Ramos (cell line): ENCODE measurements around the gene MATN3.

Experiments used
- in situ Hi-C: fragments of 300-500 bp; cut with MboI; formaldehyde crosslinking; loops from one replicate; pipeline ENCODE4 v1.14.3; 2022; ENCODE audit warnings: low sequenced_read_pairs; ENCODE audit not compliant: unreplicated experiment

Gene MATN3

DNA sequence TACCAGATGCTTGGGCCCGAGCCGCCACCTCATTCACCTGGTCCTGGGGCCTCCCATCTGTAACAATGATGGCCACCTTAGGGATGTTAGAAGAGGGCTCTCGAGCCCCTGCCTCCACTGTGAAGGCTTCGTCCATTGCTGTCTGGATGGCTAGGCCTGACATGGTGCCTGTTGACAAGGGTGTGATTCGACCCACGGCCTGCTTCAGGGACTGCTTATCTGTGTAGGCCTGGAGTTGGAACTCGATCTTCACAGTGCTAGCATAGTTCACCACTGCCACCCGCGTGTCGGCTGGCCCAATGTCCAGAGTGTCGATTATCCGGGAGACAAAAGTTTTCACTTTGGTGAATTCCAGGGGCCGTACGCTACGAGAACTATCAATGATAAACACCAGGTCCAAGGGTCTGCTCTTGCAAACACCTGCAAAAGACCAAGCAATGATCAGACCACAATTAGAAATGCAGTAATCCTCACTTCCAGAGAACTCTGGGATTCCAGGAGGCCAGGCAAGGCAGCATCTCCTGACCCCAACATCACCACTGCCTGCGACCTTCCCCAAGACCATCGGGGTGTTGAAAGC, 6.5 kb downstream of the MATN3 start:
- in situ Hi-C loops: no loop called here

DNA sequence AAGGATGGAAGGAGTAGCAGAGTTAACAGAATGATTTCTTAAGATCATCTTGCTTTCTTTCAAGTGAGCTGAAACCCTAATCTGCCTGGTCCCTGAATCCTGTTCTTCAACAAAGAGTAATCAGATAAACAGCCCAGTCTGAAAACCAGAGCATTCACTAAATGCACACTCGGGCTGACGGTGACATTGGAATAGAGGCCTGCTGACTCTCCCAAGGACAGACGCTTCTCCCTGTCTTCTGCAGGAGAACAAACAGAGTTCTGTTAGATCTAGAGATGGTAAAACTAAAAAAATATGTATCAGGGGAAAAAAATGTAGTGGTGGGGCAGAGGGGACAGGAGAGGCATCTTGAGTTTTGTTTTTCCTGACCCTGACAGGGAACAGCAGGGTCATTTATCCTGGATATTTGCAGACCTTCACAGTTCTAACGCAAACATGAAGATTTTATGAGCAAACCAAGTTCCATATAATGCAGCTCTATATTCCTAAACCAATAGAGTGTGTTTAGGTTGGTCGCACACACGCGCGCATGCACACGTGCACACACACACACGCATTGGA, 7.3 kb downstream of the MATN3 start:
- in situ Hi-C loops: no loop called here

DNA sequence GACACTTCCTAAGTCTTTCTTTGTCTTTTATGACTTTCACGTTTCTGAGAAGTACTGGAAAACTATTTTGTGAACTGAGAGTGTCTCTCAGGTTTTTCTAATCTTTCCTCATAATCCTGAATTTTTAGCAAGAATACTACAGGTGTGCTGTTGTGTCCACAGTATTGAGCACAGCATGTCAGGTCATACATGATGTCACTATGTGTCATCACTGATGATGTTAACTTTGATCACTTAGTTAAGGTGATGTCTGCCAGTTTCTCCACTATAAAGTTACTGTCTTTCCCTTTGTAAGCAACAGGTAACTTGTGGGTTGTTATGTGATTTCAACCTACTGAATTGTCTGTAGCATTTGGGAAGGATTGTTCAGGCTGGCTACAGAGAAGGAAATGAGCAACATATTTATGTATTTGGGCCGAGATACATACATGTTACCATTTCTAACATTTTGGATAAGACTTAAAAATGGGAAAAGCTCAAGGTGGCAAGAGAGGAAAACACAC, 11.1 kb downstream of the MATN3 start:
- in situ Hi-C loops: no loop called here

DNA sequence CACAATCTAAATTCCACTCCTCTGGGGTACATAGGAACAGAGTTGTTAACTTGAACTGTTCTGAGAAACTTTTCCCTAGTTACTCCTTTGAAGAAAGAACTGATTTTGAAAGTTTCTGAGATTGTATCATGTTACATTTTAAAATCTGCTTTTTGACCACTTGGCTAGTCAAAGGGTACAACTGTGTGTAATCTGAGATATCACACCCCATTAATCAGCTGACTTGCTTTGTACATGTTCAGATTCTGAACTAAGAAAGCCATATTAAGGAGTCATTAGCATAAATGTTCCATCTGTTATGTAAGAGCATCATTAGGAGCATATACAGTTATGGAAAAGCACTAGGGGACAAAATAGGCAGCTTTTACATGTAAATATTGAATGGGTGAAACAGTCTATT, 18.7 kb downstream of the MATN3 start:
- in situ Hi-C loops: no loop called here

DNA sequence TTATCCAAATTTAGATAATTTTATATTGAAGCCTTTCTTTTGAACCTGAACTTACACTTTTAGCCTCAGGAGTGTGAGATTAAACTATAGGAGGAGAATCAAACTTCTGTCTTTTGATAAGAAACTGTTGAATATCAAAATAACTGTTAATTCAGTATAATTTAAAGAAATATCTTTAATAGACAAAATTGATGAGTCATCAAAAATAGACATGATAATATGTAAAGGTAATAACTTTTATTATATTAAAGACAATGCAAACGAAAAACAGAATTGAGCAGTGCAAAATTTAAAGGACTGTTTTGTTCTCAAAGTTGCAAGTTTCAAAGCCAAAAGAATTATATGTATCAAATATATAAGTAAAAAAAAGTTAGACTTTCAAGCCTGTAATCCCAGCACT, 20.6 kb downstream of the MATN3 start:
- in situ Hi-C loops: no loop called here

DNA sequence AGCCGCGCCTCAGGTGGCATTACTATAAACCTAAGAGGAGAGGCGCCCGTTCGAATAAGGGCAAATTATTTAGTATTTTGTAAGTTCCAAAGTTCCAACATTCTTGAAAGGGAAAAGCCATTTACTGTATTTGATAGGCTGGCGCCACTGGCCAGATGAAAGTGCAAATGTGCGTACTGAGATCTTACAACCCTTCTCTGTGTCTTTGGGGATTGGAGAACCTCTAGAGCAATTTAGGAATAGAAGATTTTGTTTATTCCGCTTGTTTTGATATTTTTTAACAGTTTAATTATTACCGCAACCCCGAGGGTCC, 22.1 kb downstream of the MATN3 start:
- in situ Hi-C loops: no loop called here

DNA sequence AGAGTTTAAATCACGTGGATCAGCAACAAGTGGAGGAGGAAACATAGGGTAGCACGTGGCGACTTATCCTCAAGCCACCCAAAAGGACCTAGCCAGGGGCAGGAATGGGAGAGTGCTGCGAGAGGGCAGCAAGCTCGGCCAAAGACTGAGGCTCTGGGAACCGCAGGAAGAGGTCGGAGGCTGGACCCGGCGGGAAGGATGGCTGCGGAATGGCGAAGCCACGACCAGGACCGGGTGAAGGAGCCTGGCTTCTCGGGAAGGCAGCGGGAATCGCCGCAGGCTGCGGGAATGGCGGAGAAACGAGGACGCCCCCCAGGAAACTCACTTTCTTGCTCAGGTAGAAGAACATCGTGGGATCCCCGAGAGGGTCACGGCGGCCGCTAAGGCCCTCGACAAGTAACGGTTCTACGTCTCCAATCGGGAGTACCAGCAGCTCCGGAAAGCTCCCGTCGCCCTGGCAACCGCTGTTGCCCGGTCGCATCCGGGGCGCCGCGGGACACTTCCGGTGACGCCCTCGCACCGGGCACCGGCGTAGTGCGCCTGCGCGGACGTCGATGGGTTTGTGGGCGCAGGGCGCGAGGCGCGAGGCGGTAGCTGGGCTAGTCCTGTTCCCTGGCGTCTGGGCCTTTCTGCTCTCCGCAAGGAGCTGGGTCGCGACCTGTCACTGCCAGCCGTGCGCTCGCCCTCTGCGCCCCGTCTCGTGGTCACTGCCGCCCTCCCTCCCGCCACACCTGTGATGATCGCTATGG, 22.6 kb downstream of the MATN3 start, which contains the start of gene WDR35:
TSS of gene WDR35 (minus strand) at position 439 of the 749 bp plus-strand sequence. CDS start at position 349, 90 bp downstream.
- in situ Hi-C loops: no loop called here

DNA sequence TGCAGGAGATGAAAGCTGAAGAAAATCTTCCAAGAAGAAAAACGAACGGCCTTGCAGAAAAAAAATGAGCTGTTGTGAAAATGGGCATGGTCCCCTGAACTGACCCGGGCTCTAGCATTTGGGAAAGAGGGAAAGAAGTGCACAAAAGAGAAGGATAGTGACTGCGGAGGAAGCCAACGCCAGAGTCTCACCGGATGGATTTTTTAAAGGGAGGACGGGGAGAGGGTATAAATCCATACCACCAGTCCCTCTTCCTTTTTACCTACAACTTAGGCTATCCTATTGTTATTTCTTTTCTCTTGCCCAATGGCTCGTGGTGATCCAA, 23.2 kb downstream of the MATN3 start:
- in situ Hi-C loops: no loop called here

DNA sequence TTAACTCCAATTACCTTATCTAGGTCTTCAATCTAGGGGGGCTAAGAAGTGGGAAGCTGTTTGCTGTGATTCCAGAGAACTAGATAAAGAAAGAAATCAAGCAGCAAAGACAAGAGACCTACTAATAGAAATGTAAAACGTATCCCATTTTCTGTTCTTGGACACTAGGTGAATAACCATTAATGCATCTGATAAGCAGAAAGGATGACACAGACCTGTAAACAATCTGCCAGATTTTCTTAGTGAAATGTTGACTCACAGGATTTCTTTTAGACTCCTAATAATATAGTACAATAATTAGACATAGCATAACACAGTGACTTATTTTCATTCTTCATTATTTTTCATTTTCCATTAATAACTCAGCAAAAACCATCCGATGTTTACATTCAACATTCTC, 23.9 kb downstream of the MATN3 start:
- in situ Hi-C loops: no loop called here

DNA sequence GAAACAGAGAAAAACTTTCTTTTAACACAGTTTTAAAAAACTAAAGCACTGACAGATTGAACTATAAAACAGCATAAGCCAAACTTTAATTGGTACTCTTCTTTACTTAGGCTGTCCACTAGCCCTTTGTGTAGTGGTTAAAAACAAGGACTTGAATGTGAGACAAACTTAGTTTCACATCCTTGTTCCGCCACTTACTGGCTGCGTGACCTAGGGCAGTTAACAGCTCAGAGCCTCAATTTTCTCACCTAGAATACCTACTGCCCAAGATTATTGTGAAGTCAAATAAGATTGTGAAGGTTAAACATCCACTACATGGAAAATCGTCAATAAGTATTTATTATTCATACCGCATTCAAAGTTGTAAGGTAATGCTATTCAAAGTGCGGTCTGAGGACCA, 24.5 kb downstream of the MATN3 start:
- in situ Hi-C loops: no loop called here

DNA sequence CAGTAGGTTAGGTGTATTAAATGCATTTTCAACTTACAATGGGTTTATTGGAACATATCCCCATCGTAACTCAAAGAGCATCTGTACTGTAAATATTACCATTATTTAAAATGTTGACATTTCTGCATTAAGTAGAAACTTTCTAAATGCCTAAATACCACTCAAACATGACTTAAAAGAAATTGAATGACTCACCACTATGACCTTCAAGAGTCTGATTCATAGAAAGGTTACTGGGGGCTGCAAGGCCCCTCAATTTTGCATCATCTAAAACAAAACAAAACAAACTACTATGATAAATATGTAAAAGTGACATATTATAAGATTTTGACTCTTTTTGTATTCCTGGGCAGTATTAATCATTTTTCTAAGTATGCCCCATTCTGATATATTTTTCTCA, 30.2 kb downstream of the MATN3 start:
- in situ Hi-C loops: no loop called here

DNA sequence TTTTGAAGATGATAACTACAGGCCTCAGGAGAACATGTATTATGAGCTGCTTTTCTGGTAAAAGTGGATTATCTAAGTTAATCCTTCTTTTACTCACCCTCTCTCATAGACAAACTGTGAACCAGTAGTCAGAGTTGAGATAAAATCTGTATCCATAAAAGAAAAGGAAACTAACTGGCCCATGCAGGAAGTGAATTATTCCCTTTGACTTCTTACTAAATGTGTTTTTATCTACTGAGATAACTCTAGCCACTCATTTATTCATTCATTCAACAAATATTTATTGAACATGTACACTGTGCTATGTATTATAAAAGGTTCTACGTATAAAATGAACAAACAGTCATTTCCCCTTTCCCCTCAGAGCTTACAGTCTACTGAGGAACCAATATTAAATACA, 32.5 kb downstream of the MATN3 start:
- in situ Hi-C loops: no loop called here

DNA sequence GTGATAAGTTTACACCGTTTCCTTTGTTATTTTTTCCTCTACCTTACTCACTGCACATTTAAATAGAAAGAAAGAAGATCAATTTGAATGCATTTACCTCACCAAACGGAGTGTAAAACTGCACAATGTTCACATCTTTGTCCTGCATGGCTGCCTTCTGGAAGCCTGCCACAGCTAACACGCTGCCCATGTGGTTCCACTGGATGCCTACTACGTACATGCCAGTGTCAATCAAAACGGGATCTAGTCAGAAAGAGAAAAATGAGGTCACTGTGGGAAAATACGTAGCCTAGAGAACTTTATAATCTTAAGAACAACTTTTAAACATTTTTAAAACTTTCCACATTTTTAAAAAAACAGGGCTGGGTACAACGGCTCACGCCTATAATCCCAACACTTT, 39.0 kb downstream of the MATN3 start:
- in situ Hi-C loops: no loop called here

DNA sequence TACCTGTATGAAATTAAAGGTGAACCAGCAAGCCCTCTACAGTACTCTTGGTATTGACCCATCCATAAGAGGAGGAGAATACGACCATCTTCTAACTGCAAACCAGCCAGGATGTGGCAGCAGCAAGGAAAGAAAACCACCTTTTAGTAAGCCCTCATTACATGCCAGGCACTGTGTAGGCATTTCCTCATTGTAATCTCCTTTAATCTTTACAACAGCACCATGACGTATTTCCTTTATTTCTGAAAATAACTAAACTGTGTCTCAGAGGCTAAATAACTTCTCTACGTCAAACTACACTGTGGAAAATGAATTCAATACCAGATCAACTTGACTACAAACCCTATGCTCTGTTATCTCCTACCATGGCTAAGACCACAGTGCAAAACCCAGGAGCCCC, 40.8 kb downstream of the MATN3 start:
- in situ Hi-C loops: no loop called here

DNA sequence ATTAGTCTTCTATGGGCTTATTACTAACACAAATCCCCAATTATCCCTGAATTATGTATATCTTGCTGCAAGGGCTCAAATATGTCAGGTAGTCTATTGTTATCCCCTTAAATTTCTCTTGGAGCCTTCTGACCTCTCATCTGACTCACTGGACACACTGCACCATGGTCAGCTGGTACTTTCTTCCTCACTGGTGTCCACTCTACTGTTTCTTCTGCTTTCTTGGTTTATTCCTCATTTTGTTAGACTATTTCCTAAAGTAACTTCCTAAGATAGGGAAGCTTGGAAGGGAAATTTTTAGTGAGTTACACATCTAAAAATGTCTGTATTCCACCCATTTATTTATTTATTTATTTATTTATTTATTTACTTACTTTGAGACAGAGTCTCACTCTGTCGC, 49.1 kb downstream of the MATN3 start:
- in situ Hi-C loops: no loop called here

DNA sequence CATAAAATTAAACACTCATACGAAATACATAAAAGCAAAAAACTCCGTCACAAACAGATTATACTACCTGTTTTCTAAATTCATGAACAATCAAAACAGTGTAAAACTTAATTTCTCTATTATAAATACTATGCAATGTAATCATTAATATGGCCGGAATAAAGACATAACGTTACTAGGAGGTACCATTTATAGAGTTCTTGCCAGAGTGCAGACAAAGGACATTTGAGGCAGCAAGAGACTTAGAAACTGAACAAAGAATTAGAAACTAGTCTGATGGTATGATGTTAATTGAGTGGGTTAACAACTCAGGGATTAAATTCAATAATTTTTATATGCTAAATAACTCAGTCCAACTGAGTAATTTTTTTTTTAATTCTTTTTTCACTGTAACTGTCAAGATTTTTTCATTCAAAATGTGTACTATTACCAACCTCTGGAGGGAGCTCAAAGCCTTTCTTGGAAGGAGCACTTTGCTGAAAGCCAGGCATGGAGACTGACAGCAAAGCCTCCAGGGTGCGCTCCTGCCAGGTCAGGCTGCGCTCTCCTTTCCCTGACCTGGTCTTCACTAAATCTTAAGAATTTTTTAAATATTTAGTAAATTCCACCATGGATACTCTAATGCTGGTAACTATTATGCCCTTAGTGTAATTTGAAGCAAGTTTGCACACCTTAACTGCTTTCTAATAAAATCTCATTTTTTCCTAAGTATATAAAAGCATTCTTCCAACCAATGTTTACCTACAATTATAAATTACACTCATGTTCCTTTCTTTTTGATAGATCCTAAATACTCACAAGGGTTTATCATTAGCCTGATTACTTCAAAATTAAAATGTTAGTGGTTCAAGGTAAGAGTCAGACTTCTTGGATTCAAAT, 56.7 kb downstream of the MATN3 start:
- in situ Hi-C loops: no loop called here

DNA sequence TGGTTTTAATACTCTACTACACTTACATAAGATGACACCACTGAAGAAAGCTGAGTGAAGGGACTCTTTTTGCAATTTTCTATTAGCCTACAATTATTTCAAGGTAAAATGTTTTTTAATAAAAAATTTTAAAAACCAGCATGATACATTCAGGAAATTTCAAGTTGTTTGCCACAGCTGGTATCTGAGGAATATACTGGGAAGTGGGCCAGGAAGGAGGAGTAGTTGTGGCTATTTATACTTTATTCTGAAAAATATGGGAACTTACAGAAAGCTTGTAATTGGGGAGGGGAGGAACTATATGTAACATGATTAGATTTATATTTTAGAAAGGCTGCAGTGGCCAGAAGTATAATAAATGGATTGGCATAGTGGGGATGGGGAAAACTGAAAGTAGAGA, 63.4 kb downstream of the MATN3 start:
- in situ Hi-C loops: no loop called here

DNA sequence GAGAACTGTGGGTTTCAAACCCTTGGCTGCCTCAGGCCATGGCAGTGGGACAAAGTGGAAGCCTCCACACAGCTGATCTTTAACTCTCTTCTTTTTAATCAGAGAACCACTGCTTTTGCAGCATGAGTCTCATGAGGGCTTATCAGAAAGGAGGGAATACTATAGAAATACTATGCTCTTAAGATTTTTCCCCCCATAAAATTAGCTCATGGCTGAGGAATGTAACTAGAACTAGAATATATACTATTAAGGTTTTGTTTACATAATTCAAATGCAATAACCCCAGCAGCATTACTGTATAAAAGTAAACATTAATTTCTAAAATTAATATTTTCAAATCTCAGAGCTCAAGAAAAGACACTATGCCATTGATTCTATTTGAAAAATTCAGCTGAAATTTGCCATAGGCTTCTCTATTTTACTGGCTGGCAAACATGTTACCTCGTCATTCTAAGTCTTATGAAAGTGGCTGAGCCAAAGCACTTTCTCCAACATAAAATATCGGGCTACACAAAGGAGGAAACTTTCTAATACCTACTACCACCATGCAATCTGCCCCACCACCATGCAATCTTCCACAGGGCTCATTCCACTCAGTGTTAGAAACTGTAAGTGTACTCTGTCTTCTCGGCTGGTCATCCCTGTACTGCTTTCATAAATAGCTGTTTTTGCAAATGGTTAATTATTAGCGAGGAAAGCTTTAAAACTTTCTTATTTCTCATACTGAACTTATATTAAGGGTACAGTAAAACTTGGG, 65.1 kb downstream of the MATN3 start:
- in situ Hi-C loops: no loop called here

DNA sequence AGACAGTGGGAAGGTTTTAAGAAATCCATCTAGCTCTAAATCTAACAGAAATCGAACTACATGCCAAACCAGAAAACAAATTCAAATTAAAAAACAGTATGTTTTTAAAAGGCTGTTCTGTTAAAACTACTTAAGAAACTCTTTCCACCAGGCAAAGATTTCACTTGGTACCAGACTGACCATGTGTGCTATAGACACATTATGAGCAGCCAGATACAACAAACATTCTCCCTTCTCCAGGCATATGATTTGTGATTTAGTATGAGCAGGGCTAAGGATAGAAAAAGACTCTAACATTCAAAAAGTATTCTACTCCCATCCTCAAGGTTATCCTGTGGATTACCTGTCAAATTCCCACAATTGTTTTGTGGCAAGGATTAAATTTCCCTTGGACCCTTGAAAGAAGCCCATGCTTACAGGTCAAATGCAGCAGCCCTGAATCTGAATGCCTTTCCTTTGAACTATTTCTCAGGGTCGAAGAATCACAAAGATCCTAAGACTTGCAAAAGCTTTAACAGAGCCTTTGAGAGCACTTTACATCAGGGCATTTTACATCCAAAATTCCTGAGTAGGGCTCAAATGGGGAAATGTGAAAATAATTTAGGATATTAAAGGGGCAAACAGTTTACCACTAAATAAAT, 68.1 kb downstream of the MATN3 start:
- in situ Hi-C loops: no loop called here

DNA sequence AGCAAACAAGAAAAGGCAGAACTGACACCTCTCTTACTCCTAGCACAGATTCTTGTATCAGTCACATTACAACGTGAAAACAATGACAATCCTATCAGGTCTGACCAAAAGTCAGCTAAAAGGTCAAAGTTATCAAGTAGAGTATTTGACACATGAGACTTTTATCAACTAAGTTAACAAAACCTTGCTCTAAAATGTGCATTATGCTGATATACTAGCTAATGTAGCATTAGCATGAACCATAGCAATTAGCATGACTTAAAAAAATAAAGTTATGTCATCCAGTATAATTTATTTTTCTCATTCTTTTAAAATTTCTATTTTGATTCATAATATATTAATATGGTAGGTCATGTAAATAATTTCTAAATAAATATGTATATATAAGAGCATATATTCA, 69.3 kb downstream of the MATN3 start:
- in situ Hi-C loops: no loop called here
